Measurements from ENCODE around the gene LRRC28. TPM values are rescaled to one million over a fixed set of nuclear protein-coding genes. Genes with fewer than 3 reads are reported as not detected.
"Not testable (repeated sequence)": the region's sequence is repeated elsewhere in the genome, so short reads cannot be mapped to it uniquely, and the experiment has no call there.

Gene LRRC28
- total RNA-seq, 4 donors from 2014 or later, result 56.5 to 82.7 (median 64.2) TPM

DNA sequence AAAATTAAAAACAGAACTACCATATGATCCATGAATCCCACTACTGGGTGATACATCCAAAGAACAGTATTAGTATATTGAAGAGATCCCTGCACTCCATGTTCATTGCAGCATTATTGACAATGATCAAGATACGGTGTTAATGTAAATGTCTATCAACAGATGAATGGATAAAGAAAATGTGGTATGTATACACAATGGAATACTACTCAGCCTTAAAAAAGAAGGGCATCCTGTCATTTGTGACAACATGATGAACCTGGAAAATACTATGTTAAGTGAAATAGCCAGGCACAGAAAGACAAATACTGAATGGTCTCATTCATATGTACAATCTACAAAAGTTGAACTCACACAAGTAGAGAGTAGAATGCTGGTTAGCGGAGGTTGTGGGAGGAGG lies 18.5 kb upstream of the LRRC28 start:
- H3K36me3 ChIP-seq, result peaks cover 0 to 9% (median 0%) of the 10 kb centered on the region in 4 donors
- H3K4me3 ChIP-seq, result no peak overlapping the region
- intact Hi-C loops (cut with DNase I; ENCODE audit: low total_unique reads), result no loop called here
- no peak for TF ChIP-seq POLR2A (IDR thresholded peaks at IDR 0.05)
- in situ Hi-C loops (cut with MboI; ENCODE audit: low pct_ligation_motif_present in 1 of 4, low pct_unique_long_range_greater_than_20kb in 1 of 4, low sequenced_read_pairs in 3 of 4), result no loop called here
- no peaks in the 10 kb centered on the region for H3K27me3 ChIP-seq
- no peak overlapping the region for H3K27ac ChIP-seq
- 99 to 100% methylated on average over 1 to 2 of the region's 2 CpGs for WGBS, 2 donors (ENCODE audit: low coverage in 1 of 2)
- DNase-seq, result no peak
- H3K4me1 ChIP-seq, result no peaks in the 10 kb centered on the region
- no peaks in the 10 kb centered on the region for H3K9me3 ChIP-seq

- 99 to 100% methylated on average over 3 to 6 of the region's 6 CpGs for WGBS, 2 donors (ENCODE audit: low coverage in 1 of 2)
- intact Hi-C loops (cut with DNase I; ENCODE audit: low total_unique reads); H3K27ac ChIP-seq; in situ Hi-C loops (cut with MboI; ENCODE audit: low pct_ligation_motif_present in 1 of 4, low pct_unique_long_range_greater_than_20kb in 1 of 4, low sequenced_read_pairs in 3 of 4); DNase-seq; H3K27me3 ChIP-seq; H3K4me1 ChIP-seq; H3K4me3 ChIP-seq; H3K36me3 ChIP-seq; H3K9me3 ChIP-seq: not testable (repeated sequence)
These were observed 17.1 kb upstream of the LRRC28 start for GRCh38 chr15:99234160-99234559.

- intact Hi-C loops (cut with DNase I; ENCODE audit: low total_unique reads) (no loop called here), in situ Hi-C loops (cut with MboI; ENCODE audit: low pct_ligation_motif_present in 1 of 4, low pct_unique_long_range_greater_than_20kb in 1 of 4, low sequenced_read_pairs in 3 of 4) (no loop called here)
- Histone ChIP-seq H3K9me3 (no peaks in the 10 kb centered on the region), H3K36me3 (peaks cover 0 to 16% (median 3%) of the 10 kb centered on the region in 4 donors), H3K27me3 (no peaks in the 10 kb centered on the region), H3K4me1 (no peaks in the 10 kb centered on the region), H3K27ac (no peak overlapping the region), H3K4me3 (no peak overlapping the region)
- WGBS, 2 donors (ENCODE audit: low coverage in 1 of 2), result 88% methylated on average over 3 of the region's 3 CpGs; no CpG with 5 or more reads in 1 of the 2 donors
- DNase-seq, result no peak
- TF ChIP-seq POLR2AphosphoS5 (IDR thresholded peaks at IDR 0.05), result no peak
These were observed 12.4 kb upstream of the LRRC28 start for GRCh38 chr15:99238849-99239248.

DNA sequence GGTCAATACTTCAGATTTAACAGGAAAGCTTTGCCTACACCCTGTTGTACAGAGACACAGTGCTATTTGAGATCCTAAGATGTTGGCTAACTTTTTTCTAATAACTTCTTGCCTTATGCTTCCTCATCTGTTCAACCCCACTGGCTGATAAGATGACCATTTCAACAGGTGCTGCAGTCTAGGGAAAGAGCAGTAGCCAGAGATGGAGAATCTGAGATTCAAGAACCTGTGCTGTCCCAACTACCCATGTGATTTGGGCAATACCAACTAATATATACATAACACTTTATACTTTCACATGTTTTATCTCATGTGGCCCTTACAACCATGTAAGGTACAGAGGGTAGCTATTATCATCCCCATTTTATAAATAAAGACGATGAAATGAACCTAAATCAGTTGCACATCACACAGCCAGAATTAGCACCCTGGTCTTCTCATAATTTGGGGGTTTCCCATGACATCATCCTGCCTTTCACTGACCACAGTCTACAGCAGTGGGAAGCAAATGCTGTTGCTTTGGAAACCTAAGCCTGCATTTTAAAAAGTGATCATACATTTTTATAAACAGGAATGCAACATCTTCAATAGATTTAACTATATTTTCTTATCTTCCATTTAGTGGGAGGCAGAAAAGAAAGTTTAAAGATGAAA lies 11.6 kb upstream of the LRRC28 start:
- H3K36me3 ChIP-seq, result peaks cover 0 to 16% (median 3%) of the 10 kb centered on the region in 4 donors
- 42 to 50% methylated on average over 1 of the region's 1 CpG for WGBS, 2 donors (ENCODE audit: low coverage in 1 of 2)
- no peaks in the 10 kb centered on the region for H3K27me3 ChIP-seq
- TF ChIP-seq POLR2AphosphoS5 (IDR thresholded peaks at IDR 0.05) (no peak), EP300 (IDR thresholded peaks at IDR 0.05; ENCODE audit: low read depth) (no peak), POLR2A (IDR thresholded peaks at IDR 0.05) (no peak)
- TF ChIP-seq, protein P1, sequence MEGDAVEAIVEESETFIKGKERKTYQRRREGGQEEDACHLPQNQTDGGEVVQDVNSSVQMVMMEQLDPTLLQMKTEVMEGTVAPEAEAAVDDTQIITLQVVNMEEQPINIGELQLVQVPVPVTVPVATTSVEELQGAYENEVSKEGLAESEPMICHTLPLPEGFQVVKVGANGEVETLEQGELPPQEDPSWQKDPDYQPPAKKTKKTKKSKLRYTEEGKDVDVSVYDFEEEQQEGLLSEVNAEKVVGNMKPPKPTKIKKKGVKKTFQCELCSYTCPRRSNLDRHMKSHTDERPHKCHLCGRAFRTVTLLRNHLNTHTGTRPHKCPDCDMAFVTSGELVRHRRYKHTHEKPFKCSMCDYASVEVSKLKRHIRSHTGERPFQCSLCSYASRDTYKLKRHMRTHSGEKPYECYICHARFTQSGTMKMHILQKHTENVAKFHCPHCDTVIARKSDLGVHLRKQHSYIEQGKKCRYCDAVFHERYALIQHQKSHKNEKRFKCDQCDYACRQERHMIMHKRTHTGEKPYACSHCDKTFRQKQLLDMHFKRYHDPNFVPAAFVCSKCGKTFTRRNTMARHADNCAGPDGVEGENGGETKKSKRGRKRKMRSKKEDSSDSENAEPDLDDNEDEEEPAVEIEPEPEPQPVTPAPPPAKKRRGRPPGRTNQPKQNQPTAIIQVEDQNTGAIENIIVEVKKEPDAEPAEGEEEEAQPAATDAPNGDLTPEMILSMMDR (IDR thresholded peaks at IDR 0.05), result no peak
- intact Hi-C loops (cut with DNase I; ENCODE audit: low total_unique reads), result no loop called here
- H3K9me3 ChIP-seq, result no peaks in the 10 kb centered on the region
- H3K4me3 ChIP-seq, result no peak overlapping the region
- no peaks in the 10 kb centered on the region for H3K4me1 ChIP-seq
- in situ Hi-C loops (cut with MboI; ENCODE audit: low pct_ligation_motif_present in 1 of 4, low pct_unique_long_range_greater_than_20kb in 1 of 4, low sequenced_read_pairs in 3 of 4), result no loop called here
- no peak overlapping the region for H3K27ac ChIP-seq
- no peak for DNase-seq

DNA sequence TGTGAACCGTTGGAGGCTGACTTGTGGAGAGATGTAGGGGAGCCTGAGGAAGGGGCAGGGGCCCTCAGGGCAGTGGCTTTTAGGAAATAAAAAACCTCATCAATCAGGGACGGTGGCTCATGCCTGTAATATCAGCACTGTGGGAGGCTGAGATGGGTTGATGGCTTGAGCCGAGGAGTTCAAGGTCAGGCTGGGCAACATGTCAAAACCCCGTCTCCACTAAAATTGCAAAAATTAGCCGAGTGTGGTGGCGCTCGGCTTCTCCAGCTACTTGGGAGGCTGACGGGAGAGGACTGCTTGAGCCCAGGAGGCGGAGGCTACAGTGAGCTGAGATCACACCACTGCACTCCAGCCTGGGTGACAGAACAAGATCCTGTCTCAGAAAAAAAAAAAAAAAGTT lies 9.5 kb upstream of the LRRC28 start:
- no peak for DNase-seq
- 80 to 90% methylated on average over 3 to 9 of the region's 9 CpGs for WGBS, 2 donors (ENCODE audit: low coverage in 1 of 2)
- in situ Hi-C loops (cut with MboI; ENCODE audit: low pct_ligation_motif_present in 1 of 4, low pct_unique_long_range_greater_than_20kb in 1 of 4, low sequenced_read_pairs in 3 of 4) (no loop called here), intact Hi-C loops (cut with DNase I; ENCODE audit: low total_unique reads) (no loop called here)
- TF ChIP-seq POLR2A (IDR thresholded peaks at IDR 0.05) (no peak), EP300 (IDR thresholded peaks at IDR 0.05; ENCODE audit: low read depth) (no peak), POLR2AphosphoS5 (IDR thresholded peaks at IDR 0.05) (no peak)
- TF ChIP-seq, protein P1 (IDR thresholded peaks at IDR 0.05), result no peak
- no peak overlapping the region for H3K4me3 ChIP-seq
- peaks cover 0 to 16% (median 3%) of the 10 kb centered on the region in 4 donors for H3K36me3 ChIP-seq
- no peaks in the 10 kb centered on the region for H3K9me3 ChIP-seq
- H3K4me1 ChIP-seq, result peaks cover 0 to 10% (median 6%) of the 10 kb centered on the region in 4 donors
- no peaks in the 10 kb centered on the region for H3K27me3 ChIP-seq
- no peak overlapping the region for H3K27ac ChIP-seq
